Stomach (tissue), 9 donors: Measurements from ENCODE around the gene PCSK7. TPM values are rescaled to one million over a fixed set of nuclear protein-coding genes. Genes with fewer than 3 reads are reported as not detected.

Experiments
- DNase-seq, 2 donors: peaks; one replicate each; pipeline versions ENCODE4 v3.0.0 to v3.0.0-alpha.2; 2013 to 2019
- H3K27ac ChIP-seq, 5 donors: fragments of 200-600 bp in 4 of 5; sonication (generic) in 4 of 5; one replicate each; pipeline ENCODE4 v1.5.1; 2013 to 2019; ENCODE audit warnings: mild to moderate bottlenecking in 1 of 5, moderate library complexity in 1 of 5
- H3K27me3 ChIP-seq, 3 donors: fragments of 200-600 bp; sonication (generic); one replicate each; pipeline ENCODE4 v1.5.1; 2017 to 2019; ENCODE audit warnings: mixed run types in 1 of 3
- H3K36me3 ChIP-seq, 4 donors: fragments of 200-600 bp; sonication (generic); 1 replicate in 3 of 4; 2 replicates in 1 of 4; pipeline ENCODE4 v1.5.1; 2016 to 2019
- H3K4me1 ChIP-seq, 4 donors: fragments of 200-600 bp; sonication (generic); one replicate each; pipeline ENCODE4 v1.5.1; 2016 to 2019
- H3K4me3 ChIP-seq, 4 donors: fragments of 200-600 bp; sonication (generic) in 3 of 4; one replicate each; pipeline ENCODE4 v1.5.1; 2016 to 2019; ENCODE audit warnings: mild to moderate bottlenecking in 1 of 4
- H3K9me3 ChIP-seq, 4 donors: fragments of 200-600 bp; sonication (generic); one replicate each; pipeline ENCODE4 v1.5.1; 2016 to 2019
- EP300 ChIP-seq: sonication (generic); formaldehyde crosslinking; IDR thresholded peaks from one replicate; pipeline ENCODE4 v1.6.1; 2017; ENCODE audit warnings: antibody characterized with exemption
- POLR2A ChIP-seq, 4 donors: fragments of 450-650 bp; IDR thresholded peaks; one replicate each; pipeline ENCODE4 v1.6.1; 2016; ENCODE audit warnings: antibody characterized with exemption in 4 of 4, control low read depth in 2 of 4, mild to moderate bottlenecking in 1 of 4, moderate library complexity in 1 of 4
- POLR2AphosphoS5 ChIP-seq, 3 donors: sonication (generic); formaldehyde crosslinking; IDR thresholded peaks; one replicate each; pipeline ENCODE4 v1.6.1; 2016; ENCODE audit warnings: antibody characterized with exemption in 3 of 3
- WGBS, 5 donors: extraction: QIAGEN DNeasy Blood & Tissue Kit in 3 of 5; methylation state at CpG; one replicate each; pipeline versions ENCODE4 v1.1.5 to v1.1.7; 2013 to 2018; 5-methylcytosine and 5-hydroxymethylcytosine counted together
- intact Hi-C: fragments of 100-400 bp; cut with DNase I; formaldehyde crosslinking; loops from one replicate; pipeline ENCODE4 v1.15.1; 2023; ENCODE audit warnings: low total_unique reads
- polyA plus RNA-seq, 3 donors: library from polyadenylated mRNA; stranded (reverse); fragments of 200-250 nt; gene quantifications; one replicate each; pipeline ENCODE4 v1.2.3, GENCODE V29; 2013
- total RNA-seq, 5 donors: library from RNA; depleted of rRNA; stranded (reverse); fragments of >200 nt; gene quantifications; one replicate each; pipeline versions ENCODE4 v1.1.0 to v1.2.3, GENCODE V29; 2014 to 2016
- TF ChIP-seq, protein P1 (sequence below), 7 experiments: fragments of 450-650 bp in 4 of 7; fragments of 200-600 bp in 3 of 7; sonication (generic) in 3 of 7; IDR thresholded peaks; one replicate each; pipeline ENCODE4 v1.5.1; 2016 to 2019; ENCODE audit warnings: antibody characterized with exemption in 7 of 7, control low read depth in 2 of 7, mild to moderate bottlenecking in 1 of 7
- donor health status: healthy with polysubstance abuse.
- donor health status: Bipolar disorder and iron deficiency.
- donor health status: healthy.

PCSK7 gene
- total and polyA plus RNA-seq, 8 donors, result 14.1 to 232 (median 79.3) TPM

DNA sequence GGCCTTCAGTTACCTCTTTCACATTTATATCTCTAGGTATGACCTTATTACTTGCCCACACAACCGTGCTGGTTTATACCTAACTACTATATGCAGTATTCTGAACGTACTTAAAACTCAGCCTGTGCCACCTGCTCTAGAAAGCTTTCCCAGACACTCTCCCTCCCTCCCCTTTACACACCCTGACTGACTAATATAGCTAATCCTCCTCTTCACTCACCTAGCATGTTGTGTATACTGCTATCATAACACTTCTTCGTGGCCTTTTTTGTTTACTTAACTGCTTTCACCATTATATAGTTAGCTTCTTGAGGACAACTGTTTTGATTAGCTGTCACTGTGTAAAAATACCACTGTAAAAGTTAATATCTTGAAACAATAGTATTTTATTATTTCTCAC lies 24.1 kb upstream of the PCSK7 start:
- Histone ChIP-seq H3K4me3 (no peak overlapping the region), H3K4me1 (no peaks in the 10 kb centered on the region), H3K36me3 (peaks cover 0 to 81% (median 75%) of the 10 kb centered on the region in 4 donors), H3K27ac (no peak overlapping the region), H3K9me3 (no peaks in the 10 kb centered on the region), H3K27me3 (no peaks in the 10 kb centered on the region)
- TF ChIP-seq, protein P1, sequence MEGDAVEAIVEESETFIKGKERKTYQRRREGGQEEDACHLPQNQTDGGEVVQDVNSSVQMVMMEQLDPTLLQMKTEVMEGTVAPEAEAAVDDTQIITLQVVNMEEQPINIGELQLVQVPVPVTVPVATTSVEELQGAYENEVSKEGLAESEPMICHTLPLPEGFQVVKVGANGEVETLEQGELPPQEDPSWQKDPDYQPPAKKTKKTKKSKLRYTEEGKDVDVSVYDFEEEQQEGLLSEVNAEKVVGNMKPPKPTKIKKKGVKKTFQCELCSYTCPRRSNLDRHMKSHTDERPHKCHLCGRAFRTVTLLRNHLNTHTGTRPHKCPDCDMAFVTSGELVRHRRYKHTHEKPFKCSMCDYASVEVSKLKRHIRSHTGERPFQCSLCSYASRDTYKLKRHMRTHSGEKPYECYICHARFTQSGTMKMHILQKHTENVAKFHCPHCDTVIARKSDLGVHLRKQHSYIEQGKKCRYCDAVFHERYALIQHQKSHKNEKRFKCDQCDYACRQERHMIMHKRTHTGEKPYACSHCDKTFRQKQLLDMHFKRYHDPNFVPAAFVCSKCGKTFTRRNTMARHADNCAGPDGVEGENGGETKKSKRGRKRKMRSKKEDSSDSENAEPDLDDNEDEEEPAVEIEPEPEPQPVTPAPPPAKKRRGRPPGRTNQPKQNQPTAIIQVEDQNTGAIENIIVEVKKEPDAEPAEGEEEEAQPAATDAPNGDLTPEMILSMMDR (IDR thresholded peaks at IDR 0.05), result no peak
- no peak for TF ChIP-seq POLR2A (IDR thresholded peaks at IDR 0.05)
- TF ChIP-seq POLR2AphosphoS5 (IDR thresholded peaks at IDR 0.05), result no peak
- TF ChIP-seq EP300, result no peak
- intact Hi-C loops, result no loop called here
- WGBS, 5 donors, result 74 to 79% (median 77%) methylated on average over 3 of the region's 3 CpGs
- DNase-seq, result no peak

DNA sequence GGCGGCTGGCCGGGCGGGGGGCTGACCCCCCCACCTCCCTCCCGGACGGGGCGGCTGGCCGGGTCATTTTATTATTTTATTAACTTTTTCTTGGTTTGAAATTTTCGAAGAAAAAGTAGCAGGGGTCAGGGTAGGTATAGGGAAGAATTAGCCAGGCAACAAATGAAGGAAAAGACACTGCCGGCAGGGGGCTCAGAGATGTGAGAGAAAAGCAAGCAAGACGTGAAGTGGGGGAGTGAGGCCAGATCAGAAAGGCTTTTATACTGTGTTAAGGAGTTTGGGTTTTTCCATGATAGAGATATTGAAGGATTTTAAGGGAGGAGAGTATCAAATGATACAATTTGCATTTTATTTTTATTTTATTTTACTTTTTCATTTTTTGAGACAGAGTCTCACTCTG lies 19.6 kb upstream of the PCSK7 start:
- H3K36me3 ChIP-seq, result peaks cover 26 to 85% (median 80%) of the 10 kb centered on the region in 4 donors
- no peak overlapping the region for H3K4me3 ChIP-seq
- H3K9me3 ChIP-seq, result no peaks in the 10 kb centered on the region
- TF ChIP-seq, protein P1 (IDR thresholded peaks at IDR 0.05), result no peak
- TF ChIP-seq POLR2A (IDR thresholded peaks at IDR 0.05) (no peak), EP300 (no peak), POLR2AphosphoS5 (IDR thresholded peaks at IDR 0.05) (no peak)
- H3K27ac ChIP-seq, result no peak overlapping the region
- DNase-seq, result no peak
- intact Hi-C loops, result no loop called here
- 94 to 96% (median 95%) methylated on average over 3 to 10 of the region's 10 CpGs for WGBS, 5 donors
- H3K27me3 ChIP-seq, result no peaks in the 10 kb centered on the region
- H3K4me1 ChIP-seq, result no peaks in the 10 kb centered on the region

DNA sequence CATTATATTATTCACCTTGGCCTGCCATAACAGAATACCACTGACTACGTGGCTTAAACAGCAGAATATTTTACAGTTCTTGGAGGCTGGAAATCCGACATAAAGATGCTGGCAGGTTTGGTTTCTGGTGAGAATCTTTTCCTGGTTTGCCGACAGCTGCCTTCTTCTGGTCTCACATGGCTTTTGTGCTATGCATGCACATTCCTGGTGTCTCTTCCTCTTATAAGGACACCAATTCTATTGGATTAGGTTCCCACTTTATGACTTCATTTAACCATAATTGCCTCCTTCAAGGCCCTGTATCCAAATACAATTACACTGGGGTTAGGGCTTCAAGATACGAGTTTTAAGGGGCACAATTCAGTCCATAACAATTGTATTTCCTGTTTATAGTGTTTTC lies 17.7 kb upstream of the PCSK7 start:
- intact Hi-C loops, result no loop called here
- H3K27me3 ChIP-seq, result no peaks in the 10 kb centered on the region
- no peaks in the 10 kb centered on the region for H3K9me3 ChIP-seq
- H3K4me1 ChIP-seq, result no peaks in the 10 kb centered on the region
- no peak overlapping the region for H3K4me3 ChIP-seq
- H3K27ac ChIP-seq, result no peak overlapping the region
- 85 to 92% (median 86%) methylated on average over 4 of the region's 4 CpGs for WGBS, 5 donors
- H3K36me3 ChIP-seq, result peaks cover 44 to 86% (median 80%) of the 10 kb centered on the region in 4 donors
- TF ChIP-seq POLR2AphosphoS5 (IDR thresholded peaks at IDR 0.05) (no peak), EP300 (no peak), POLR2A (IDR thresholded peaks at IDR 0.05) (no peak)
- TF ChIP-seq, protein P1 (IDR thresholded peaks at IDR 0.05), result no peak
- no peak for DNase-seq

DNA sequence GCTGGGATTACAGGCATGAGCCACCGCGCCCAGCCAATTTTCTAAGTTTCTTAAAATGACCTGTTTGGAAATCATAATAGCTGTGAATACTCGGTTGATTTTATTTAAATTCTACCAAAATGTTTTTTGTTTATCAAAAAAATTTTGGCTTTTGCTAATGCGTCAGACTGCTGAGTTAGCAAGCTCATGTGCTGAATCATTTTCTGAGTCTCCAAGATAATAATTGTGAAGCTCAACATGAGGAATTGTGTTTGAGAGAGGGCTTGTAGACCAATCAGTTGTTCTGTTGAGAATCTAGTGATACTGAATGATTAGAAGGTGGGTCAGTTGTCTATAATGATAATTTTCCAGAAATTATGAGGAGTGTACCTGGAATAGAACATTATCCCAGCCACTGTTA lies 16.5 kb upstream of the PCSK7 start:
- Histone ChIP-seq H3K4me1 (no peaks in the 10 kb centered on the region), H3K27ac (no peak overlapping the region), H3K9me3 (no peaks in the 10 kb centered on the region), H3K27me3 (no peaks in the 10 kb centered on the region), H3K4me3 (no peak overlapping the region), H3K36me3 (peaks cover 45 to 86% (median 80%) of the 10 kb centered on the region in 4 donors)
- DNase-seq, result no peak
- intact Hi-C loops, result no loop called here
- TF ChIP-seq EP300, result no peak
- 93 to 96% (median 94%) methylated on average over 4 of the region's 4 CpGs for WGBS, 5 donors

DNA sequence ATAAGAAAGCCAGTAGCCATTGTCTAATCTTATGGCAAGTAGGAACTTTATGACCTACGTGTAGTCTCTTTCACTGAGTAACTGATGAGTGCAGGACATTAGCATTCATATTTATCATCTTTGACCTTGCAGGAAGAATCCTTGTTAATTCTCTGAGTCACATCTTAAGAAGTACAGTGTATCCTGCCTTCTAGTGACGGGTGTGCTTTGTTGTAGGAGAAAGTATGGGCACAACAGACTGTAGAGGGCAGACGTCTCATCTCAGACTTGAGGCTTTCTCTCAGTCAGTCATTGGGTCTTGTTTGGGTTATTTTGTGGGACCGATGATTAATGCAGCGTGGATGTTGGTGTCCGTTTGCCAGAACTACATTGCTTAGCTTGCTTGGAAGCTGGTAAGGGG lies 7.4 kb upstream of the PCSK7 start:
- Histone ChIP-seq H3K4me1 (peaks cover 0 to 2% (median under 1%) of the 10 kb centered on the region in 4 donors), H3K9me3 (no peaks in the 10 kb centered on the region), H3K27ac (no peak overlapping the region), H3K4me3 (no peak overlapping the region), H3K36me3 (peaks cover 28 to 76% (median 66%) of the 10 kb centered on the region in 4 donors), H3K27me3 (no peaks in the 10 kb centered on the region)
- WGBS, 5 donors, result 81 to 87% (median 86%) methylated on average over 6 of the region's 6 CpGs
- DNase-seq, result no peak
- no peak for TF ChIP-seq POLR2AphosphoS5 (IDR thresholded peaks at IDR 0.05)
- TF ChIP-seq, protein P1 (IDR thresholded peaks at IDR 0.05), result no peak
- TF ChIP-seq POLR2A (IDR thresholded peaks at IDR 0.05), result no peak
- no peak for TF ChIP-seq EP300
- intact Hi-C loops, result loop anchor here (10.0 kb wide), 1 partner anchor 76 kb away; the partner anchor contains the start of gene BACE1
